Transverse colon (tissue), 3 donors: ENCODE data around the gene CLSTN2.

Experiments used
- POLR2A ChIP-seq: fragments of 450-650 bp; IDR thresholded peaks from one replicate; pipeline ENCODE4 v1.6.1; 2016; ENCODE audit warnings: antibody characterized with exemption, mild to moderate bottlenecking, moderate library complexity
- TF ChIP-seq, protein P1 (sequence below), 5 experiments: fragments of 200-600 bp in 3 of 5; fragments of 450-650 bp in 2 of 5; sonication (generic) in 3 of 5; IDR thresholded peaks; 1 replicate in 2 of 5; 2 replicates in 3 of 5; pipeline ENCODE4 v1.5.1; 2016 to 2017; ENCODE audit warnings: antibody characterized with exemption in 5 of 5, inconsistent platforms in 3 of 5, mild to moderate bottlenecking in 2 of 5, moderate library complexity in 1 of 5

DNA sequence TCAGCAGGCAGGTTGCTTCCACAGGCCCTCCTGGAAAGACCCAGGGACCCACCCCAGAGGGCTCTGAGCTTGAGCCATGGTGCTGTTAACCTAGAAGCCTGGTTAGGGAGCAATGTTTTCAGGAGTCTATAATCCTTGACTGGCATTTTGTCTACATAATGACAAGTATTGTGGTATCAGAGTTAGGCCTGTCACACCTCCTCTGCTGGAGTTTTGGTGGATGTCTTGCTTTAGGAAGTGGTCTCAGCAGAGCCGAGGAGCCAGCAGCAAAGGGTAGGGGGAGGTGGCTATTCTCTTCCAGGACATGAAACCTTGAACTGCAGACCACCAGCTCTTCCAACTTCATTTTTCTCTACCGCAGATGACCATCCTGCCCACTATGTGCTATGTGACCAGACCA, 76.1 kb downstream of the CLSTN2 start:
- TF ChIP-seq, protein P1, sequence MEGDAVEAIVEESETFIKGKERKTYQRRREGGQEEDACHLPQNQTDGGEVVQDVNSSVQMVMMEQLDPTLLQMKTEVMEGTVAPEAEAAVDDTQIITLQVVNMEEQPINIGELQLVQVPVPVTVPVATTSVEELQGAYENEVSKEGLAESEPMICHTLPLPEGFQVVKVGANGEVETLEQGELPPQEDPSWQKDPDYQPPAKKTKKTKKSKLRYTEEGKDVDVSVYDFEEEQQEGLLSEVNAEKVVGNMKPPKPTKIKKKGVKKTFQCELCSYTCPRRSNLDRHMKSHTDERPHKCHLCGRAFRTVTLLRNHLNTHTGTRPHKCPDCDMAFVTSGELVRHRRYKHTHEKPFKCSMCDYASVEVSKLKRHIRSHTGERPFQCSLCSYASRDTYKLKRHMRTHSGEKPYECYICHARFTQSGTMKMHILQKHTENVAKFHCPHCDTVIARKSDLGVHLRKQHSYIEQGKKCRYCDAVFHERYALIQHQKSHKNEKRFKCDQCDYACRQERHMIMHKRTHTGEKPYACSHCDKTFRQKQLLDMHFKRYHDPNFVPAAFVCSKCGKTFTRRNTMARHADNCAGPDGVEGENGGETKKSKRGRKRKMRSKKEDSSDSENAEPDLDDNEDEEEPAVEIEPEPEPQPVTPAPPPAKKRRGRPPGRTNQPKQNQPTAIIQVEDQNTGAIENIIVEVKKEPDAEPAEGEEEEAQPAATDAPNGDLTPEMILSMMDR (IDR thresholded peaks at IDR 0.05) = no peak
- TF ChIP-seq POLR2A = no peak
